CD1c-positive myeloid dendritic cell (primary cell): ENCODE results near the gene ZFPM1.

Experiments used
- DNase-seq: peaks from one replicate; pipeline ENCODE4 v3.0.0-alpha.2; 2016; ENCODE audit errors: extremely low spot score

ZFPM1 gene

DNA sequence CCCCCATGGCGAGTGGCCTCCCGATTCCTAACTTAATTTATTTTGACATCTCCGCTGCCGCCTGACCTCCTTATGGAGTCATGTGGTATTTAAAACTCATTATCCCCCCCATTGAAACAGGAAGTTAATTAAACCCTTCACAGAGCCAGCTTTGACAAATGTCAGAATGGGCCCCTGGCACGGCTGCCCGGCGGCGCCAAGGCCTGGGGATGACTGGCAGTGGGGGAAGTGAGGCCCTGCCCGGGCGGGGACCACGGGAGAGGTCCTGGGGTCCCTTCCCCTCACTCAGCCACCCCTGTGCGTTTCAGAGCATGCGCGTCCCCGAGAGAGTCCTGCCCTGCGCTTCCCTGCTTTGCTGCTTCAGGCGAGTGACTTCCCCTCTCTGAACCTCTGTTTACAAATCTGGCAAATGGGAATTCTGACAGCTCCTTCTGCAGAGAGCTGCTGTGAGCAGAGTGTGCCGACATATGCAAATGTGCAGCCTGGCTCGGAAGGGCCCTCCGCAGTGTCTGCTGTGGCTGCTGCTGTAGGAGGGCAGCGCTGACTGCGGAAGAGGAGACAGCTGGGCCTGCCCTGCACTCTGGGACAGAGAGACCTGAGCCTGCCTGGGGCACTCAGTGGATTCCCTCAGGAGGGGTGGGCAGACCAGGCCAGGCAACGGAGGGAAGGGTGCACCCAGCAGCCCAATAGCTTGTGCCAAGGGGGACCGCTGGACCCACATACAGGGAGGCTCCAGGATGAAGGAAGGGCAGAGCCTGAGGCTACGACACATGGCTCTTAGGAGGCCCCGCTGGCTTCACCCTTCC is 4.4 kb upstream of the ZFPM1 start:
- peak; percentile 58 for DNase-seq

DNA sequence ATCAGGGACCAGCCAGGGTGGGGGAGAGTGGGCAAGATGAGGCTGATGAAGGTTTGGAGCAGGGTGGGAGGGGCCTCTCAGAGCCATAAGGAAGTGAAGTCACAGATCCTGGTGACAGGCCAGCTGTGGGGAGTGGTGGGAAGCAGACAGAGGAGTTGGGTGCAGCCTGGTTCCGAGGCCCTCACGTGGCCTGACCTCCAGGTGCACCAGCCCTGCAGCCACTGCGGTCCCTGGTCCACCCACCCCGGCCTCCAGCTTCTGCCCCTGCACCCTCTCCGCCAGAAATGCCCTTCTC is 3.9 kb upstream of the ZFPM1 start:
- DNase-seq: no peak

DNA sequence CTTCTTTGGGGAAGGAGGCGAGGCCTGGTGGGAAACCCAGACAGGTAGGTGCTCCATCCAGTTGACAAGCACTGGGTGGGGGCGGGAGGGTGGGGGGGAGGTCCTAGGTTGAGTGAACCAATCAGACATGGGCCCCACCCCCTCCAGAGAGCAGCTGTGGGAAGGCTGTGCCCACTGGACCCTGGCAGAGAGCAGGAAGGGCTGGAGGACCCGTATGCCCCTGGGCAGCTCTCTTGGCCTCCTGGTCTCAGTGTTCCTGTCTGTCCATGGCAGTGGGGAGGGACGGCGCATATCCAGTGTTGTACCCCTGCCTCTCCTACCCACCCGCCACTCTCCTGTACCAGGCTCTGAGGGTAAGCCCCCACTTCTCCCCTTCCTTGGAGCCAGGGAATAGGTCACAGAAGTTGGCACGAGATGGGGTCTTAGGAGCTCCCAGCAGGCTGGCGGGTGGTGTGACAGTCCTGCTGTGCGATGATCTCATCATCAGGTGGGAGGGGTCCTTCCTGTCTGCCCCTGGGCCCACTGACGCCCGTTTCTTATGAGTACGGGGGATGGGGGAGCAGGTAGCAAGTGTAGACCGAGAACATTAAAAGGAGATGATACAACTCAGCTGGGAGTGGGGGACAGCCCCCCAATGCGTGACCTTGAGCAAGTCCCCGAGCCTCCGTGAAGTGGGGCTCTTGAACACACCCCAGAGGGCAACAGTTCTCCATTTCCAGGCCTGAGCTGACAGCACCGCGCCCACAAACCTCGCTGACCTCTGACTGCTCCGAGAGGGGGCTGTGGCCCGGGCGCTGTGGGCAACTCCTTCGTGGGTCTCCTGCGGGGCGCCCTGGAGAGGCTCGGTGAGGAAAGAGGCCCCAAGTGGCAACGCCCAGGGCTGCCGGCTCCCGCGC is 1.2 kb upstream of the ZFPM1 start:
- peak; percentile 69 for DNase-seq

DNA sequence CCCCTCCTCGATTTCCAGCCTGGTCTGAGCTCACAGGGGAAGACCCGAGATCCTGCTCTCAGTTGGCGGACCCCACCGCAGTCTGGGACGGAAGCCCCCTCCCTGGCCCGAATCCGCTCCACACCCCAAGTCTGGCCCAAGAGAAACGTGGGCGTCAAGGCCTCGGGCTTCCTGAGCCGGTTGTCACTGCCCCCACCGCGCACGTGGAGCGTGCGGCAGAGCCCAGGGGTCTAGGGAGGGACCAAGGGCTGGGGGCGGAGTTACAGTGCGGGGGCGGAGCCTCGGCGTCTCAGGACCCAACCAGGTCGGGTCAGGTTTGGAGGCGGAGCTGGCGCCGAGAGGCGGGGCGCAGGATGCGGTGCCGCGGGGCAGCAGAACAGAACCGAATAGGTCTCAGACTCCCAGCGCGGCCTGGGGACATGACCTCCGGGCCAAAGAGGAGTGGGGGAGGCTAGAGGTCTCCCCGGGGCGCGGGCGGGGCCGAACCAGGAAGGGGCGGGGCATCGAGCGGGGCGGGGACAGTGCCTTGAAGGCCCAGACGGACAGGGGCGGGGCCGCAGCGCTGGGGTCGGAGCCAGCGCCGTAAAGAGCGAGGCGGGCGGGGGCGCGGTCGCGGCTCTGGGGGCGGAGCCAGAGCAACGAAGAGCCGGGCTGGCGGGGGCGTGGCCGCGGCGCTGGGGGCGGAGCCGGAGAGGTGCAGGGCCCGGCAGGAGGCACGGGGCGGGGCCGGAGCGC is 431 bp upstream of the ZFPM1 start:
- DNase-seq: peak; percentile 98

DNA sequence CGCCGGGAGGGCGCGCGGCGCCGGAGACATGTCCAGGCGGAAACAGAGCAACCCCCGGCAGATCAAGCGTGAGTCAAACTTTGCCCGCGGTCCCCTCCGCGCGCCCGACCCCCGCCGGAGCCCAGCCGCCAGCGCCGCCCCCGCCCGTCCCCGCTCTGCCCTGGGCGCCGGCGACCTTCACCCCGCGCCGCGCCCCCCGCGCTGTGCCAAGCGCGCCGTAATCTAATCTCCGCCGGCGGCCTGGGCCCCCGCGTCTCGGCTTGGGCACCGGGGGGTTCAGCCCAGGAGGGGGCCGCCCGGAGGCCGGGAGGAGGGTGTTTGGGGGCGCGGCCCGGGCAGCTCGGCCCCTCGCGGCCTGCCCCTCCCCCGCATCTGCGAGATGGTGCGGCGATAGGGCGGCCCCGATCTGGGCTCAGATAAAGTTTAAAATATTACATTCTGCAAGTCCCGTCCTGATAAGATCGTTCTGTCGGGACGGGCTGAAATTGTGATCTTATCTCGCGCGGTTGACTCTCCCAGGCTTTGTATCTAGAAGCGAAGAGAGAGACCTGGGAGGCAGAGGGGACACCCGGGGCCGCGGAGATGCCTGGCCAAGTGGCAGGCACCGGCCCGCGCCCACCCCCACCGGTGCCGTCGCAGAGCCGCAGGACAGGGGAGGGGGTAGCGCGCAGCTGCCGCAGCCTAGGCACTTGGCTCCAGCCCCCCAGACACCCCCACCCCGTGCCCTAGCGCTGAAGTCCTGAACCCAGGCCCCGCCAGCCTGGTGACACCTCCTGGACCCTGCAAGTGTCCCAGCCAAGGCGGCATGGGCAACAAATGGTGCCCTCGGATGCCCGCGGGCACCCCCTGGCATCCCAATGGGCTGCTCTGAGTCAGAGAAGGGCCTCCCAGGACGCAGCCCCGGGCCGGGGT is 787 bp downstream of the ZFPM1 start:
- peak; percentile 8 for DNase-seq

DNA sequence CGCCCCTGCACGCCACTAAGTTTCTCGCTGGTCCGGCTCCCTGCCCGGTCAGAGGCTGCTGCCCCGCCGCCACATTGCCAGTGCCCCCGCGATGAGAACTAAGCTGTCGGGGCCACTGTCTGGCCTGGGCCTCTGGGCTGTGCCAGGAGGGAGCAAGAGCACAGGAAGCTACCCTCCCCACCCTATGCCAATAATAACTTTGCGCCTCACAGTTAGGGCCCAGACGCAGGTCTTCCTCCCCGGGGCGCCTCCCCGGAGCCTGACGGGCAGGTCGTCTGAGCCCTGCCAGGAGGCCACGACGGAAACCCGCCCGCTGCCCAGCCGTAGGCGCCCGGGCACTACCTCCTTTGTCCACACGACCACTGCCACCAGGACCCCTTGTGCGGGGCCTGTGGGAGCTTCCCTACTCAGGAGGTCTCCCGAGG is 1.5 kb downstream of the ZFPM1 start:
- peak; percentile 24 for DNase-seq

DNA sequence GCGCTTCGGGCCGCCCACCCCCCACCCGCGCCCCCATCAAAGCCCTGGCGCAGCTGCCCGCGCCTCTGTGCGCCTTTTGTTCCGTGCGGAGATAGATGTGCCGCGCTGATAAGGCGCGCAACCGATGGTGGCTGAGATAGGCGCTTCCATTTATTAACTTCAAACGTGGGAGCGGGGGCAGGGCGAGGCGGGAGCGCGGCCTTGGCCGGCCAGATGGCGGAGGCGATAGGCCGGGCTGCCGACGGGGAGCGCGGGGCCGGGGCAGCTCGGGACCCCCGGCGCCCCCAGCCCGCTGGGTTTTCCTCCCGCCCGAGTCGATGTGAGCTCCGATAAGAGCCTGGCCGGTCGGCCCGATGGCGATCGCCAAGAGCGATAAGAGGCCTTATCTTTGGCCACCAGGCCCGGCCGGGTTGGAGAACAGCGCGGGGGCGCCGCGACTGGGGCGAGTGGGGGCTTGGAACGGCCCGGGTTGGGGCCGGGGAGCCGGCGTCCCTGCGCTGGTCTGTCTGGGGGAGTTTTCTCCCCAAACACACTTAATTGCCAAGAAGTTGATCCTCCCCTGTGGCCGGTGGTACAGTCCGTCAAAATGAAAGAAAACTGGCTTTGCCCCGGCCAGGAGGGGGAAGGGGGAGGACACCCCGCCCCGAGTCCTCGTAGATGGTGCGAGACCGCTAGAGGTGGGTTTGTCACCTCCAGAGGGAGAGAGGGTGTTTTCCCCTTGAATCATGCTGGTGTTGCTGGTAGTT is 2.7 kb downstream of the ZFPM1 start:
- DNase-seq: peak; percentile 26

DNA sequence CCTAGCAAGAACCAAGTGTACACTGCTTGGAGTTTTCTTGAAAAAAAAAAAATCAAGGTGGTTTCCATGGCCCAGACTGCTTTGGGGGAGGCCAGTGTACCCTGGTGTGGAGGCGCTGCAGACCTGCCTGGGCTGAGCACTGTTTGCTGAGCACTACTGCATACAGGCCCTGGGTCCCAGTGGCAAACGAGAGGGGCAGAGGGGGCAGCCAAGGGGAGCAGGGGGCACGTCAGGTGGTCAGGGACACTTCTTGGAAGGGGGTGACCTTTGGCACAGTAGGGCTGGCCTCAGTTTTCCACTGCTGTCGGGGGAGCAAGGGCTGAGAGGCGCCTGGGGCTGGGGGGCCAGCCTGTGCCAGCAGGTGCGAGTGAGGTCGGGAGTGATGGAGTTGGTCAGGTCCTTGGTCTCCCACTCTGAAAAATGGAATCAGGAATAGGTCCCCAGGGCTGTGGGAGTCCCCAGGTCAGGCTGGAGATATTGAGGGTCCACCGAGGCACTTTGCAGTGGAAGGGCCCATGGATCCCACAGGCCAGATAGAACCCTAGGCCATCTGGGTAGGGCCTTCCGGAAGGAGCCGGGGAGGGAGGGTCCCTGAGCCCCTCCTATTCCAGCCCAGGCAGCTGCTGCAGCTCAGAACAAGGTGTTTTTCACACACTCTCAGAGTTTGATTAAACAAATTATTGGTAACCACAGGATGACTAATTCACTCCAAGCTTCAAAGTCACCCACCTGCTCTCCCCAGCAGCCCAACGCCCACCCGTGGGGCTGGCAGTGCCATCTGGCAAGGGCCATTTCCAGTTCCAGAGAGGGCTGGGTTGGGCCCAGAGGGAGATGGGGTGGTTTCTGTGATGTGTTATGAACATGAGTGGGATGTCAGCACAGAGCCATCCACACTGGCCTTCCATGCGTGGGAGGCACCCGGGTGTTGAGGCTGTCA is 3.5 kb downstream of the ZFPM1 start:
- DNase-seq: peak; percentile 23

DNA sequence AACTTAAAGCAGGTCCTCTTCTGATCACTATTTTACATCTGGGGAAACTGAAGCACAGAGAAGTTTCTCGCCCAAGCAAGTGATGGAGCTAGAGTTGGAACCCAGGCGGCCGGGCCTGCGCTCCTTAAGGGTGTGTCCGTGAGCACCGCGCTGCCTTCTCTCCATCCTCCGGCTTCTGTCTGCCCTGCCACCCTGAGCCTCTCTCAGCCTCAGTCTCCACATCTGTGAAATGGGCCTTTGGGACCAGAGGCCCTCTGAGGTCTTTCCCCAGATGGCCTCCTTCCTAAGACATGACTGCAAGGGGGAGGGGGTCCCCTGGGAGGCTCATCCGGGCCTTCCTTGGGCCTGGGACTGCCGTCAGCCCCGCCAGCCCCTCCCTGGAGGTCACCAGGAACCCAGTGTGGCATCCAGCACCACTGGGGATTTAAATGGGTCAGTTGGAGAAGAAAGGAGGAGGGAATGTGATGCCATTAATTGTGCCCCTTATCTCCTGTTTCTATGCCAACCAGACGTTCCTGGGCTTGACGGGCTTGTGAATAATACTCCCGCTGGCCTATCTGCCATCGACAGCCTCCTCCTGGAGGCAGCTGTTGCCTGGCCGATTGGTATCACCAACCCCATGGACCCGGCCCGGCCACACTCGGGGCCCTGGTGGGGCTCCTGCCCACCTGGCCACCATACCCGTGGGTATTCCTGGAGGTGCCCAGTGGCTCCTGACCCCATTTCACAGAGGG is 5.1 kb downstream of the ZFPM1 start:
- no peak for DNase-seq

DNA sequence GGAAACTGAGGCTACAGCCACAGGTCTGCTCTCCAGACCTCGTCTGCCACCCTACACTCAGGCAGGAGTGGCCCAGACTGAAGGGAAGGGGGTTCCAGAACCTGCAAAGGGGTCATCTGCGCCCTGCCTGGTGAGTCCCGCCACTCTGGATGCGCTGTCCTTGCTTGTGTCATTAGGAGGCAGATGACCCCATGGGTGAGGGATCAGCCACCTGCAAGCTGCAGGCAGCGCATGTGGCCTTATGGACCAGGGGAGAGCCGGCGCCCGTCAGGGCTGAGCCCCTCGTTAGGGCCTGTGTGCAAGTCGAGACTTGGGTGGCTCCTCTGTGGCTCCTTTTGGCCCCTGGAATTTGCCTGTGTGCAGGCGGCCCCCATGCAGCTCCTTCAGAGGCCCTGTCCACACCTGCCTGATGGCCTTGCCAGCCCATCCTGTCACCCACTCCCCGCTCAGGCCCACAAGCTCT is 5.7 kb downstream of the ZFPM1 start:
- DNase-seq: no peak

DNA sequence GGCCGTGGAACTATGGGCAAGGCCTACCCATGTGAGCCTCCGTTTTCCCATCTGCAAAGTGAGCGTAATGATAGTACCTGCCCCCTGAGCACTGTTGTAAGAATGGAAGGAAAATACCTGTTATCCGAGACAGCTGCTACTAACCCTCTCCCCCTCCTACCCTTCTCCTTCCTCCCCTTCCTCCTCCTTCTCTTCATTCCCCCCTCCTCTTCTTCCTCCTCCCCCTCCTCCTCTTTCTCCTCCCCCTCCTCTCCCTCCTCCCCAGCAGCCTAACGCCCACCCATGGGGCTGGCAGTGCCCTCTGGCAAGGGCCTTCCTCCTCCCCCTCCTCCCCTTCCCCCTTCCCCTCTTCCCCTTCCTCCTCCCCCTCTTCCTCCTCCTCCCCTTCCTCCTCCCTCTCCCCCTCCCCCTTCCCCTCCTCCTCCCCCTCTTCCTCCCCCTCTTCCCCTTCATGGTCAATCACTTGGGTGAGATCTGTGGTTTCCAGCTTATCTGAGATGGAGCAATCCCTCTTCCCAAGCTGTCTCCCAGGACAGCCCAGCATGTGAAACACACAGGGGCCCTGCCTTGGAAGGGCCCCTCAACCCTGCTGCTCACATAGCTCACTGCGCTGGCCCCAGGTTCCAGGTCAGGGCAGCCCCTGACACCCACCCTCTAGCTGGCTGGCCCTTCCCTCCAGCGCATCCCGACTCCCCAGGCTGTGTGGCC is 6.4 kb downstream of the ZFPM1 start:
- no peak for DNase-seq

DNA sequence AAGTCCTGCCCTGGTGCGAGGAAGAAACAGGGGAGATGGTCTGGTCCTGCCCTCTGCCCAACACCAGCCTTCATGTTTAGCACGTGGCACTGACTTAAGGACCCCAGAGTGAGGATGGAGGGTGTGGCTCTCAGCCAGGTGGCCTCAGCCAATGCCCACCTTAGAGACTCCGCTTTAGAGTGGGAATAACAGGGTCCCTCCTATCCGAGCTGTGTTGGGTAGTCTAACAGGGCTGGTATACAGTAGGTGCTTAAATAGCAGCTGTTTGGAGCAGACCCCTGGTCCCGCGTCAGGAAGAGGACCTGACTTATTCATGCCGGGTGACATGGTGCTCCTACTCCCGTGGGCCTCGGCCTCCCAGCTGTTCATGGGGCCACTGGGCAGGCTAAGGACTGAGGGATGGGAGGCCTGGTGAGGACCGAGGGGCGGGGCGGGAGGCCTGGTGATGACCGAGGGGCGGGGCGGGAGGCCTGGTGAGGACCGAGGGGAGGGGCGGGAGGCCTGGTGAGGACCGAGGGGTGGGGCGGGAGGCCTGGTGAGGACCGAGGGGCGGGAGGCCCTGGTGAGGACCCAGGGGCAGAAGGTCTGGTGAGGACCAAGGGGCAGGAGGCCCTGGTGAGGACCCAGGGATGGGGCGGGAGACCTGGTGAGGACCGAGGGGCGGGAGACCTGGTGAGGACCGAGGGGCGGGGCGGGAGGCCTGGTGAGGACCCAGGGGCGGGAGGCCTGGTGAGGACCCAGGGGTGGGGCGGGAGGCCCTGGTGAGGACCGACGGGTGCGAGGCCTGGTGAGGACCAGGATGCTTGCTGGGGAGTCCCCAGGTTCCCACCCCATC is 7.6 kb downstream of the ZFPM1 start:
- DNase-seq: no peak

DNA sequence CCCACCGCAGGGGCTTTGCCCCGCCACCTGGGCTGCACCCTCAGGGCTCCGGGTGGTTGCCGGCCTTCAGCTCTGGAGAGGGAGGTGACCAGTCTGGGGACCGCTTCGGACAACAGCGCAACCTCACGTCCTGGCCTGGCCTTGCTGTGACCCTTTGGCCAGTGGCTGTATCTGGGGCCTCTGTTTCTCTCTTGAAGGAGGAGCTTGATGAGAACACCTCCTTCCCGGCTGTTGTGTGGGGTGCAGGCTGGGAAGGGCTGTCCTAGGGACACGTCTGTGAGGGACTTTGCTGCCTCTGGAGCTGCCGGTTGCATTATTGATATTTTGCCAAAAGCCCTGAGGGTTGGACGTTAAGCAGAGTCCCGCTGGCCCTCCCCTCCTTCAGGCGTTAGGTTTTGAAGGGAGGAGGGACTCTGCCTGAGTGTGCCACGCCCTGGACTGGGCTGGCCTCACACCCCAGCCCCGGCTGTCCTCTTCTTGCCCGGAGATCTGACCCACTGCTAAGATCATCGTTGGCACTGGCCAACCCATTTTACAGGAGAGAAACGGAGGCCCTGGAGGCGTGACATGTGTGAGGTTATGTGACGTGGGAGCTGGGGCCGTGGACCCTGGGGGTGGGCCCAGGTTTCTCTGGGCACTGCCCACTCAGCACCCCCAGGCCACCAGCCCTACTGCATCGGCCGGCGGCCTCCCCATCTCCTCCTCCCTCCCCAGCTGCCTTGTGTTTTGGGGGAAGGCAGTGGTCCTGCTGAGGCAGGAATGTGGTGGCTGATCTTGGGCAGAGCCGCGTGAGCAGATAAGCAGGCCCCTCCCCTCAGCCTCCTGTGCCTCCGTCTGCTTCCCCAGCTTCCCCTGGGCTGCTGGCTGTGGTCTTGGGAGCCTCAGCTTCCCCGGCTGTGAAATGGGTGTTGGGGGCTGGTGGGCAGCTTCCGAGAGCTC is 8.5 kb downstream of the ZFPM1 start:
- DNase-seq: no peak

DNA sequence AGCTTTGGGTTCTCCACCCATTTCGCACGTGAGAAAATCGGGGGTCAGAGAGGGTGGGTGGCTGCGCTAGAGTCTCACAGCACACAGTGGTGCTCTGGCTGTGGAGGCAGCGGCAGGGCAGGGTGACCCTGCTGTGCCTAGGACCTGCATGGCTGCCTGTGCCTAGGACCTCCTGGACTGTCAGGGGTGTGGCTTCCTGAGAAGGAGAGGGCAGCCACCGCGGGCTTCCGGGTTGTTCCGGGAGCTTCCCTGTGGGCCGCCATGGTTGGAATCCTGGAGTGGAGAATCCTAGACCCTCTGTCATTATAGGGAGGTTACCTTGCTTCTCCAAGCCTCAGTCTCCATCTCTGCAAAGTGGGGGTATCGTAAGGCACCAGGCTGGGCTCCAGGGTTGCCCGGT is 9.3 kb downstream of the ZFPM1 start:
- DNase-seq: no peak

DNA sequence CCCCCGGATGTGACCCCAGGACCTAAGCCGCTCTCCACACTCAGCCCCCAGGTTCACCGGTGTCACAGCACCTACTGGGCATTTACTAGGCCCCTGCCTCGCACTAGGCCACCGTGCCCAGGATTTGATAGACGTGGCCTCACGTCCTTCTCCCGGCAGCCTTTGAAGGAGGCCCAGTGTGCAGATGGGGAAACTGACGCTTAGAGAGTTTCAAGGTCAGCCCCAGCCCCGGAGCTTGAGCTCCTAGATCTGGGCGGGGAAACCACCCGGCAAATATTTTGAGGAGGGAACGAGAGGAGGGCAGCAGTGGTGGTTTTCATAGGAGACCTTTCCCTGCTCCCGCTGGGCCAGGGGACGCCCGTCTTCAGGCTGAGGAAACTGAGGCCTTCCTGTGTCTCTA is 10.3 kb downstream of the ZFPM1 start:
- DNase-seq: no peak
